OCI-LY7 (cell line): ENCODE measurements around the gene RNGTT. TPM values are rescaled to one million over a fixed set of nuclear protein-coding genes. Genes with fewer than 3 reads are reported as not detected.

Experiments used
- Bru-seq: library from RNA; stranded (reverse); fragments of 400-500 nt; gene quantifications from one replicate; lab custom pipeline; 2021; lab: Mats Ljungman, UMichigan
- BruChase-seq, 2 experiments: library from RNA; stranded (reverse); fragments of 400-500 nt; gene quantifications; one replicate each; lab custom pipeline; 2021; lab: Mats Ljungman, UMichigan
- BruUV-seq: library from RNA; stranded (reverse); fragments of 400-500 nt; replicated peaks from 2 replicates; lab custom pipeline; 2021; lab: Mats Ljungman, UMichigan
- CTCF ChIA-PET: fragments of 300-600 bp; sonication (Branson Sonifier 250); formaldehyde crosslinking; loops from one replicate; lab custom pipeline; 2022; ENCODE audit warnings: antibody characterized with exemption; ENCODE audit not compliant: unreplicated experiment; lab: Charles Lee
- POLR2A ChIA-PET: fragments of 300-600 bp; sonication (Branson Sonifier 250); formaldehyde crosslinking; loops from one replicate; lab custom pipeline; 2022; ENCODE audit warnings: antibody characterized with exemption; lab: Charles Lee
- DNase-seq: peaks from one replicate; pipeline ENCODE4 v3.0.0-alpha.2; 2015; ENCODE audit warnings: low spot score
- H2AFZ ChIP-seq: fragments of 200-600 bp; sonication (generic), shearing (Covaris generic); 2 replicates; pipeline ENCODE4 v1.6.1; 2014; ENCODE audit warnings: mild to moderate bottlenecking, antibody characterized with exemption, low read length, moderate library complexity
- H3K27ac ChIP-seq: fragments of 200-600 bp; sonication (generic); 2 replicates; pipeline ENCODE4 v1.5.1; 2014; ENCODE audit warnings: mixed run types, low read depth, mild to moderate bottlenecking, moderate library complexity, low read length, inconsistent platforms; ENCODE audit not compliant: poor library complexity, severe bottlenecking
- H3K36me3 ChIP-seq: fragments of 200-600 bp; sonication (generic); 2 replicates; pipeline ENCODE4 v1.6.1; 2014; ENCODE audit warnings: mild to moderate bottlenecking, antibody characterized with exemption, low read length, moderate library complexity, mixed read lengths; ENCODE audit not compliant: insufficient read depth
- H3K4me1 ChIP-seq: fragments of 200-600 bp; sonication (generic); 2 replicates; pipeline ENCODE4 v1.5.1; 2014; ENCODE audit warnings: mild to moderate bottlenecking, low read length; ENCODE audit not compliant: insufficient read depth, poor library complexity, severe bottlenecking
- H3K4me2 ChIP-seq: fragments of 200-600 bp; sonication (generic); 2 replicates; pipeline ENCODE4 v1.6.1; 2014; ENCODE audit warnings: mild to moderate bottlenecking, low read length
- H3K4me3 ChIP-seq: fragments of 200-600 bp; sonication (generic); 2 replicates; pipeline ENCODE4 v1.5.1; 2014; ENCODE audit warnings: mild to moderate bottlenecking, low read depth, low read length; ENCODE audit not compliant: poor library complexity, severe bottlenecking
- H3K79me2 ChIP-seq: fragments of 200-600 bp; sonication (generic); 2 replicates; pipeline ENCODE4 v1.6.1; 2016; ENCODE audit warnings: low read depth, mild to moderate bottlenecking, low read length, moderate library complexity, mixed read lengths; ENCODE audit not compliant: insufficient read depth
- H3K9me2 ChIP-seq: fragments of 200-600 bp; sonication (generic); 2 replicates; pipeline ENCODE4 v1.6.1; 2016; ENCODE audit warnings: mild to moderate bottlenecking, low read length, mixed read lengths; ENCODE audit not compliant: insufficient read depth
- H3K9me3 ChIP-seq: fragments of 200-600 bp; sonication (generic); 2 replicates; pipeline ENCODE4 v1.6.1; 2014; ENCODE audit warnings: mild to moderate bottlenecking, mixed run types, low read length, mixed read lengths
- H4K20me1 ChIP-seq: fragments of 200-600 bp; sonication (generic); 2 replicates; pipeline ENCODE4 v1.6.1; 2014; ENCODE audit warnings: mild to moderate bottlenecking, antibody characterized with exemption, low read length, moderate library complexity, mixed read lengths; ENCODE audit not compliant: insufficient read depth
- CTCF ChIP-seq: fragments of 200-600 bp; sonication (generic); conservative IDR thresholded peaks from 2 replicates; pipeline ENCODE4 v1.5.1; 2014; ENCODE audit warnings: mild to moderate bottlenecking, antibody characterized with exemption, low read length, moderate library complexity, mixed read lengths
- EZH2phosphoT487 ChIP-seq: fragments of 200-600 bp; sonication (generic); IDR thresholded peaks from 2 replicates; pipeline ENCODE4 v1.6.1; 2018; ENCODE audit warnings: low read depth, borderline replicate concordance, mild to moderate bottlenecking, mixed run types, antibody characterized with exemption, low read length, moderate library complexity, mixed read lengths
- intact Hi-C: fragments of 100-400 bp; cut with micrococcal nuclease; formaldehyde crosslinking; loops from one replicate; pipeline ENCODE4 v1.10.0; 2022; ENCODE audit not compliant: unreplicated experiment
- long read RNA-seq: library from polyadenylated mRNA; stranded (forward); transcript quantifications from one replicate; pipeline ENCODE4 v2.0.0, GENCODE V29; 2022
- total RNA-seq, 2 experiments: library from RNA; depleted of rRNA in 1 of 2; stranded (reverse); fragments of >200 nt in 1 of 2; shearing (Covaris generic) in 1 of 2; gene quantifications; 2 replicates each; pipeline ENCODE4 v1.2.3, GENCODE V29; 2014 to 2022

The RNGTT gene
- total RNA-seq (2014; rRNA removed; shearing (Covaris generic)) = 38.5 and 41.7 TPM in 2 replicates
- 38.2 and 39.5 TPM in 2 replicates for total RNA-seq (2022)
- percentile 90 among the genes with signal in this experiment for Bru-seq, nascent RNA
- BruChase-seq, experiment 1, labeled RNA remaining after a 6-hour chase = percentile 71 among the genes with signal in this experiment
- BruChase-seq, experiment 2, labeled RNA remaining after a 2-hour chase = percentile 76 among the genes with signal in this experiment
- long read RNA-seq, full-length matches to known transcripts = 46 of 152 reads
- long read RNA-seq, partial matches to known transcripts = 74 of 152 reads
- long read RNA-seq, other reads (novel, unspliced or antisense) = 32 of 152 reads

- H3K79me2 ChIP-seq = peaks cover 56% of the 10 kb centered on the region
- intact Hi-C loops = loop anchor here (1.0 kb wide), 1 partner anchor 117 kb away; the partner anchor contains the start of gene PNRC1
- ChIA-PET POLR2A (interaction anchor here (0.6 to 3.1 kb wide), 15 partner anchors 9 to 799 kb away, joined by 3 to 13 read pairs (median 4); partner anchors contain the start of genes PM20D2 and PNRC1), CTCF (interaction anchor here (0.5 to 0.6 kb wide), 2 partner anchors 193 to 572 kb away, joined by 3 to 4 read pairs; no protein-coding TSS in a partner anchor)
- peak; percentile 97 for DNase-seq
- H3K4me3 ChIP-seq = peak within 1 kb of the TSS; percentile 95
- peak within 1 kb of the TSS; percentile 43 for H3K27ac ChIP-seq
- peaks cover 19% of the 10 kb centered on the region for H3K4me1 ChIP-seq
- peaks cover 19% of the 10 kb centered on the region for H3K36me3 ChIP-seq
- BruUV-seq = TSS peak; percentile 61
- H3K9me3 ChIP-seq = no peaks in the 10 kb centered on the region
- no peak for TF ChIP-seq EZH2phosphoT487
- TF ChIP-seq CTCF = 0 out of 2 replicates have a peak, but pooled peaks have one; percentile 31
- peak within 1 kb of the TSS; percentile 94 for H3K4me2 ChIP-seq
- peak within 1 kb of the TSS; percentile 99 for H2AFZ ChIP-seq
- no peaks in the 10 kb centered on the region for H3K9me2 ChIP-seq
- H4K20me1 ChIP-seq = 0 out of 2 replicates have a peak, but pooled peaks cover 7% of the 10 kb centered on the region
Observed at GRCh38 chr6:88963139-88964090, at the start of gene RNGTT. Gene RNGTT (minus strand): TSS chr6:88963618. CDS start chr6:88963409, 209 bp downstream.

GRCh38 chr6:89011436-89011835 lies 48.0 kb upstream of the RNGTT start:
- no peak overlapping the region for H3K27ac ChIP-seq
- no peaks in the 10 kb centered on the region for H4K20me1 ChIP-seq
- H3K4me3 ChIP-seq = no peak overlapping the region
- H2AFZ ChIP-seq = no peak overlapping the region; the same call in 1 of the 2 replicates
- ChIA-PET CTCF (no interaction called here), POLR2A (interaction anchor here (0.6 to 2.6 kb wide), 9 partner anchors 8 to 831 kb away, joined by 3 to 10 read pairs (median 4); partner anchors contain the start of gene PNRC1)
- no peaks in the 10 kb centered on the region for H3K79me2 ChIP-seq
- no peaks in the 10 kb centered on the region for H3K9me3 ChIP-seq
- no peak for TF ChIP-seq CTCF
- TF ChIP-seq EZH2phosphoT487 = no peak
- BruUV-seq = no TSS peak
- H3K4me1 ChIP-seq = no peaks in the 10 kb centered on the region
- H3K36me3 ChIP-seq = no peaks in the 10 kb centered on the region
- no peaks in the 10 kb centered on the region for H3K9me2 ChIP-seq
- intact Hi-C loops = no loop called here
- DNase-seq = no peak
- H3K4me2 ChIP-seq = no peak overlapping the region
